Neutrophil (primary cell): ENCODE results near the gene ENOPH1.

Experiments used
- H3K27ac ChIP-seq: fragments of 200-600 bp; sonication (generic); 2 replicates; pipeline ENCODE4 v1.5.1; 2016; ENCODE audit warnings: mild to moderate bottlenecking, moderate library complexity
- H3K27me3 ChIP-seq: fragments of 200-600 bp; sonication (generic); 2 replicates; pipeline ENCODE4 v1.6.0; 2016; ENCODE audit warnings: mild to moderate bottlenecking
- H3K36me3 ChIP-seq: fragments of 200-600 bp; sonication (generic); 2 replicates; pipeline ENCODE4 v1.5.1; 2017
- H3K4me1 ChIP-seq, 2 experiments: fragments of 200-600 bp in 1 of 2; sonication (generic) in 1 of 2; 1 replicate in 1 of 2; 2 replicates in 1 of 2; pipeline versions ENCODE4 v1.5.1 to v1.6.1; 2013 to 2016; ENCODE audit warnings: low read depth in 1 of 2, low read length in 1 of 2, mild to moderate bottlenecking in 1 of 2, moderate library complexity in 1 of 2; ENCODE audit not compliant: control insufficient read depth in 1 of 2, insufficient read depth in 1 of 2
- H3K4me3 ChIP-seq, 2 experiments: fragments of 200-600 bp in 1 of 2; sonication (generic) in 1 of 2; 1 replicate in 1 of 2; 2 replicates in 1 of 2; pipeline ENCODE4 v1.5.1; 2013 to 2016; ENCODE audit warnings: low read depth in 1 of 2, low read length in 1 of 2, mild to moderate bottlenecking in 1 of 2, moderate library complexity in 1 of 2
- H3K9me3 ChIP-seq: fragments of 200-600 bp; sonication (generic); 2 replicates; pipeline ENCODE4 v1.5.1; 2016
- TF ChIP-seq, protein P1 (sequence below): fragments of 200-600 bp; sonication (generic); IDR thresholded peaks from 2 replicates; pipeline ENCODE4 v1.5.1; 2016; ENCODE audit warnings: antibody characterized with exemption

The ENOPH1 gene

GRCh38 chr4:82429728-82430192 lies 630 bp upstream of the ENOPH1 start:
- no peaks in the 10 kb centered on the region for H3K27me3 ChIP-seq
- no peaks in the 10 kb centered on the region for H3K9me3 ChIP-seq
- TF ChIP-seq, protein P1, sequence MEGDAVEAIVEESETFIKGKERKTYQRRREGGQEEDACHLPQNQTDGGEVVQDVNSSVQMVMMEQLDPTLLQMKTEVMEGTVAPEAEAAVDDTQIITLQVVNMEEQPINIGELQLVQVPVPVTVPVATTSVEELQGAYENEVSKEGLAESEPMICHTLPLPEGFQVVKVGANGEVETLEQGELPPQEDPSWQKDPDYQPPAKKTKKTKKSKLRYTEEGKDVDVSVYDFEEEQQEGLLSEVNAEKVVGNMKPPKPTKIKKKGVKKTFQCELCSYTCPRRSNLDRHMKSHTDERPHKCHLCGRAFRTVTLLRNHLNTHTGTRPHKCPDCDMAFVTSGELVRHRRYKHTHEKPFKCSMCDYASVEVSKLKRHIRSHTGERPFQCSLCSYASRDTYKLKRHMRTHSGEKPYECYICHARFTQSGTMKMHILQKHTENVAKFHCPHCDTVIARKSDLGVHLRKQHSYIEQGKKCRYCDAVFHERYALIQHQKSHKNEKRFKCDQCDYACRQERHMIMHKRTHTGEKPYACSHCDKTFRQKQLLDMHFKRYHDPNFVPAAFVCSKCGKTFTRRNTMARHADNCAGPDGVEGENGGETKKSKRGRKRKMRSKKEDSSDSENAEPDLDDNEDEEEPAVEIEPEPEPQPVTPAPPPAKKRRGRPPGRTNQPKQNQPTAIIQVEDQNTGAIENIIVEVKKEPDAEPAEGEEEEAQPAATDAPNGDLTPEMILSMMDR = no peak
- peaks cover 24% of the 10 kb centered on the region for H3K36me3 ChIP-seq
- peak overlapping the region; percentile 94 for H3K27ac ChIP-seq
- peak overlapping the region; percentile 90 to 99 for H3K4me3 ChIP-seq
- H3K4me1 ChIP-seq = peaks cover 24 to 34% of the 10 kb centered on the region in 2 experiments

DNA sequence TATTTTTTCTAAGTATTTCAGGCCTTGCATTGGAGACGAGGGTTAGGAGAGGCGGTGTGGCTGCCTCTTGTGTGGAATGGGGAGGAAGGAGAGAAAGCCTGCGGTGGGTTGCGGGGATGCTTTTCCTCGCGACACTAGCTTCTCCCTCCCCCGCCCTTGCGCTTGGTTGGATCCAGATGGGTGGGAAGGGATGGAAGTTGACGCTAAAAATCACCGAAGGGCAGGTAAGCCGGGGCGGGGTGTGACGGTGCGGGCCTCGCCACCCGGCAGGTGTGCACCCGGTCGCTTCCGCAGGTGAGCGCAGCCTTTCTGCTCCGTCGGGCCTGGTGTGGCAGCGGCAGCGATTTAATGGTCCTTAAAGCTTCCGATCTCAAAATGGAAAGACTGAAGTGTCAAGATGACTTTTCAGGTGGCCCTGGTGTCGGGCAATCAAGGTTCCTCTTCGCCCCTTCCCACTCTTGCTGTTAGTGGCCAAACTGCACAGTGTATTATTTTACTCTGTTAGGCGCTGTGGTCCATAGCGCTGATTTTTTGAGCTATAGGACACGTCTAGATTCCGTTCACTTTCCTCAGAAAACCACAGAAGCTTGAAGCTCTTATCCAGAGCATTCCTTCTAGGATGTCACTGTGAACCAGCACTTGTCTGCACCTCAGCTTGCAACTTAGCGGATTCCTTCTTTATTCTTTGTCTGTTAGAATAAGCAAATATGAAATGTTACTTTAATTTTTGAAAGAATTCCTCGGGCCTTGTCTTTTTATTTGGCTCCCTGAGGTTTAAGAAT lies 765 bp downstream of the ENOPH1 start:
- TF ChIP-seq, protein P1 = no peak
- H3K9me3 ChIP-seq = no peaks in the 10 kb centered on the region
- H3K4me1 ChIP-seq = peaks cover 24 to 34% of the 10 kb centered on the region in 2 experiments
- H3K4me3 ChIP-seq = peak overlapping the region; percentile 90 to 99
- peak overlapping the region; percentile 94 for H3K27ac ChIP-seq
- no peaks in the 10 kb centered on the region for H3K27me3 ChIP-seq
- H3K36me3 ChIP-seq = peaks cover 10% of the 10 kb centered on the region

DNA sequence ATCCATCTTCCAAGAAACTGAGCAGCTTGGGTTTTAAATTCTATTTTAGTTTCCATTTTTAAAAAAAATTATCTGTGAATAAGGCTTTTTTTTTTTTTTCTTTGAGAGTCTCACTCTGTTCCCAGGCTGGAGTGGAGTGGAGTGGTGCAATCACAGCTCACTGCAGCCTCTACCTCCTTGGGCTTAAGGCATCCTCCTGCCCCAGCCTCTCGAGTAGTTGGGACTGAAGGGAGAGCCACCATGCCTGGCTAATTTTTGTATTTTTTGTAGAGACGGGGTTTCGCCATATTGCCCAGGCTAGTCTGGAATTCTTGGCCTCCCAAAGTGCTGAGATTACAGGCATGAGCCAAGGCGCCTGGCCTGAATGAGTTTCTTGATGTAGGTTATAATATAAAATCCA lies 1.4 kb downstream of the ENOPH1 start:
- Histone ChIP-seq H3K4me3 (no peak overlapping the region), H3K27ac (no peak overlapping the region), H3K4me1 (peaks cover 24 to 34% of the 10 kb centered on the region in 2 experiments), H3K27me3 (no peaks in the 10 kb centered on the region), H3K9me3 (no peaks in the 10 kb centered on the region), H3K36me3 (peaks cover 3% of the 10 kb centered on the region)
- TF ChIP-seq, protein P1 = no peak

- no peak overlapping the region for H3K27ac ChIP-seq
- peaks cover 26 to 27% of the 10 kb centered on the region in 2 experiments for H3K4me1 ChIP-seq
- no peaks in the 10 kb centered on the region for H3K36me3 ChIP-seq
- TF ChIP-seq, protein P1 = no peak
- no peaks in the 10 kb centered on the region for H3K9me3 ChIP-seq
- H3K27me3 ChIP-seq = no peaks in the 10 kb centered on the region
- no peak overlapping the region for H3K4me3 ChIP-seq
These were observed 2.2 kb downstream of the ENOPH1 start for GRCh38 chr4:82432596-82432995.

- Histone ChIP-seq H3K4me1 (peaks cover 15 to 16% of the 10 kb centered on the region in 2 experiments), H3K27me3 (no peaks in the 10 kb centered on the region), H3K27ac (no peak overlapping the region), H3K4me3 (no peak overlapping the region), H3K36me3 (no peaks in the 10 kb centered on the region), H3K9me3 (no peaks in the 10 kb centered on the region)
- TF ChIP-seq, protein P1 = no peak
These were observed 3.4 kb downstream of the ENOPH1 start for GRCh38 chr4:82433791-82434190.
